CD4-positive, CD25-positive, alpha-beta regulatory T cell (primary cell): ENCODE results near the gene APCDD1L. TPM values are rescaled to one million over a fixed set of nuclear protein-coding genes. Genes with fewer than 3 reads are reported as not detected.
A peak's percentile ranks its signal among the peaks of the same experiment; 100 is the strongest.

ENCODE experiments used
- ATAC-seq, 2 donors: fragments of 150-1000 bp; cut with Tn5 transposase; one replicate each; pipeline ENCODE4 v1.10.0; 2021; ENCODE audit warnings: low read depth in 2 of 2, moderate number of reproducible peaks in 2 of 2, moderate library complexity in 1 of 2
- DNase-seq, 3 donors: peaks; one replicate each; pipeline versions ENCODE4 v3.0.0 to v3.0.0-alpha.2; 2012 to 2022; ENCODE audit warnings: mixed read lengths in 1 of 3
- H3K27ac ChIP-seq: one replicate; pipeline ENCODE4 v1.7.0; 2013; ENCODE audit warnings: mild to moderate bottlenecking, low read length; ENCODE audit not compliant: insufficient read depth, poor library complexity, severe bottlenecking
- H3K27me3 ChIP-seq: one replicate; pipeline ENCODE4 v1.7.0; 2013; ENCODE audit warnings: low read length; ENCODE audit not compliant: control insufficient read depth, insufficient read depth
- H3K36me3 ChIP-seq: one replicate; pipeline ENCODE4 v1.7.0; 2013; ENCODE audit warnings: mild to moderate bottlenecking, low read length, moderate library complexity; ENCODE audit not compliant: control insufficient read depth, insufficient read depth
- H3K4me1 ChIP-seq: 2 replicates; pipeline ENCODE4 v1.7.0; 2013; ENCODE audit warnings: mild to moderate bottlenecking, low read length; ENCODE audit not compliant: insufficient read depth, control insufficient read depth, poor library complexity, severe bottlenecking
- H3K4me3 ChIP-seq: one replicate; pipeline ENCODE4 v1.7.0; 2013; ENCODE audit warnings: low read depth, mild to moderate bottlenecking, low read length, moderate library complexity
- H3K9me3 ChIP-seq, 2 experiments: 1 replicate in 1 of 2; 2 replicates in 1 of 2; pipeline ENCODE4 v1.7.0; 2013; ENCODE audit warnings: low read length in 2 of 2, mild to moderate bottlenecking in 1 of 2, moderate library complexity in 1 of 2; ENCODE audit not compliant: control insufficient read depth in 2 of 2
- H3K27ac Mint-ChIP-seq, 3 donors: one replicate each; pipeline ENCODE4 v1.8.0; 2020 to 2022; ENCODE audit warnings: mild to moderate bottlenecking in 3 of 3, mixed read lengths in 3 of 3, moderate library complexity in 2 of 3
- H3K27me3 Mint-ChIP-seq: one replicate; pipeline ENCODE4 v1.8.0; 2022; ENCODE audit warnings: mild to moderate bottlenecking, mixed read lengths
- H3K36me3 Mint-ChIP-seq: one replicate; pipeline ENCODE4 v1.8.0; 2020; ENCODE audit warnings: mixed read lengths
- H3K4me1 Mint-ChIP-seq, 4 donors: one replicate each; pipeline ENCODE4 v1.8.0; 2020 to 2022; ENCODE audit warnings: mixed read lengths in 4 of 4, mild to moderate bottlenecking in 1 of 4
- H3K4me3 Mint-ChIP-seq, 4 donors: one replicate each; pipeline ENCODE4 v1.8.0; 2020 to 2022; ENCODE audit warnings: mild to moderate bottlenecking in 4 of 4, mixed read lengths in 4 of 4, moderate library complexity in 3 of 4
- H3K9me3 Mint-ChIP-seq, 7 donors: one replicate each; pipeline ENCODE4 v1.8.0; 2020 to 2022; ENCODE audit warnings: mixed read lengths in 7 of 7, mild to moderate bottlenecking in 3 of 7, moderate library complexity in 2 of 7
- polyA plus RNA-seq, 4 donors: library from polyadenylated mRNA; unstranded; fragments of 300-500 nt; fragmentation: Illumina TruSeq; gene quantifications; one replicate each; pipeline ENCODE4 v1.2.3, GENCODE V29; 2021
- total RNA-seq: library from RNA; stranded (reverse); gene quantifications from one replicate; pipeline ENCODE4 v1.2.3, GENCODE V29; 2022

APCDD1L gene
- total and polyA plus RNA-seq, 5 donors from 2014 or later = 0.62 TPM; not detected in 4

DNA sequence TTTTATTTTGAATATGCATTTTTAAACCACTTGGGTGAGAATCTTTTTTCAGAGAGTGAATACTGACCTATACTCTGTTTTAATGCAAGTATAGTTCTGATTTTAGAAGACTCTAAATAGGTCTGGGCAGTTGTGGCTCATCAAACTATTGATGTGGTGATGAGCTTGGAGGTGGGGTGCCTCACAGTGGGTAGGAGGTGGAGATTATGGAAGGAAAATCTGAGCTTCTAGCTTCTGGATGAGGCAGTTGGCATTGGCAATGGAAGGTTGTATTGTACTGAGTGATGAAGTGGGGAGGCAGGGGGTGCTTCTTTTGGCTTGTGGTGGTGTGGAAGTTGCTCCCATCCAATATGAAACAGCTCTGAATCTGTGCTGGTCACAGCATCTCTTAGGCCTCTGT is 73.5 kb downstream of the APCDD1L start:
- H3K9me3 Mint-ChIP-seq = no peaks in the 10 kb centered on the region
- Histone ChIP-seq H3K27ac (no peak overlapping the region), H3K4me3 (no peak overlapping the region), H3K9me3 (no peaks in the 10 kb centered on the region), H3K27me3 (no peaks in the 10 kb centered on the region), H3K36me3 (peaks cover 64% of the 10 kb centered on the region), H3K4me1 (peaks cover 15% of the 10 kb centered on the region)
- peak overlapping the region in 1 of 3 donors; percentile 18 for H3K27ac Mint-ChIP-seq
- peaks cover 12 to 33% (median 23%) of the 10 kb centered on the region in 4 donors for H3K4me1 Mint-ChIP-seq
- ATAC-seq (no peak), DNase-seq (no peak)
- no peak overlapping the region for H3K4me3 Mint-ChIP-seq
- peaks cover 31% of the 10 kb centered on the region for H3K36me3 Mint-ChIP-seq
- H3K27me3 Mint-ChIP-seq = no peaks in the 10 kb centered on the region

DNA sequence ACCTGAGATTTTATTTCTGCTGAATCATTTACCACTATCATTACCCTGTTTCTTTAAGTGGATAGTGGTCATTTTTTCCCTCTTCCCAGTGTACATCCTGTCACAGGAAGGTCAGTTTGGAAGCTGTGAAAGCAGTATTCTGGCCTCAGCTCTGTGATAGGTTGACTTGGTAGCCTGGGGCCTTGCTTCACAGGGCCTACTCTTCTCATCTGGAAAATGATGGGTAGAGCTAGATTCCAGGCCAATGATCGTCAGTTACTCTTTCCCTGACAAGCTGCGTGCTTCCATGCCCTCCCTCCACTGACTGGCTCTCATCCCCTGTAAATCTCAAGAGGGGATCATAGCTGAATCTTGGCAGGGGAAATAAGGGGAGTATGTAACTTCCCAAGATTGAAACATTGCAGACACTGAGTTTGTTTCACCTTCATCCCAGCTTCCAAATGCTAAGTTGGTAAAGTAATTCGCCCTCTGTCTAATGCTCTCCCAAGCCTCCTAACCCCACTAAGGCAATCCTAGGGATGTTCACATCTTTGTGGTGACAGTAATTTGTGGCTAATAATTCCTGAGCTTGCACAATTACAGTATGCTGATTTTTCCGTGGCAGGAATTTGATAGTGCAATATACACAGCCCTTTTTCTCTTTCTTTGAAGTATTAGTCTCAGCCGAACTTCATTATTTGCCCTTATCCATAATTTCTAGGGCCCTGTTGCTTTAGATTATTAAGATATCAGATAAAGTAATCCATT is 75.0 kb downstream of the APCDD1L start:
- Histone ChIP-seq H3K4me3 (no peak overlapping the region), H3K27me3 (no peaks in the 10 kb centered on the region), H3K36me3 (peaks cover 57% of the 10 kb centered on the region), H3K9me3 (no peaks in the 10 kb centered on the region), H3K27ac (no peak overlapping the region), H3K4me1 (peaks cover 15% of the 10 kb centered on the region)
- DNase-seq (no peak), ATAC-seq (no peak)
- Mint-ChIP-seq H3K27ac (peak overlapping the region; percentile 20 to 90 (median 45)), H3K36me3 (peaks cover 28% of the 10 kb centered on the region), H3K4me3 (no peak overlapping the region), H3K4me1 (peaks cover 9 to 35% (median 28%) of the 10 kb centered on the region in 4 donors), H3K27me3 (no peaks in the 10 kb centered on the region), H3K9me3 (no peaks in the 10 kb centered on the region)

DNA sequence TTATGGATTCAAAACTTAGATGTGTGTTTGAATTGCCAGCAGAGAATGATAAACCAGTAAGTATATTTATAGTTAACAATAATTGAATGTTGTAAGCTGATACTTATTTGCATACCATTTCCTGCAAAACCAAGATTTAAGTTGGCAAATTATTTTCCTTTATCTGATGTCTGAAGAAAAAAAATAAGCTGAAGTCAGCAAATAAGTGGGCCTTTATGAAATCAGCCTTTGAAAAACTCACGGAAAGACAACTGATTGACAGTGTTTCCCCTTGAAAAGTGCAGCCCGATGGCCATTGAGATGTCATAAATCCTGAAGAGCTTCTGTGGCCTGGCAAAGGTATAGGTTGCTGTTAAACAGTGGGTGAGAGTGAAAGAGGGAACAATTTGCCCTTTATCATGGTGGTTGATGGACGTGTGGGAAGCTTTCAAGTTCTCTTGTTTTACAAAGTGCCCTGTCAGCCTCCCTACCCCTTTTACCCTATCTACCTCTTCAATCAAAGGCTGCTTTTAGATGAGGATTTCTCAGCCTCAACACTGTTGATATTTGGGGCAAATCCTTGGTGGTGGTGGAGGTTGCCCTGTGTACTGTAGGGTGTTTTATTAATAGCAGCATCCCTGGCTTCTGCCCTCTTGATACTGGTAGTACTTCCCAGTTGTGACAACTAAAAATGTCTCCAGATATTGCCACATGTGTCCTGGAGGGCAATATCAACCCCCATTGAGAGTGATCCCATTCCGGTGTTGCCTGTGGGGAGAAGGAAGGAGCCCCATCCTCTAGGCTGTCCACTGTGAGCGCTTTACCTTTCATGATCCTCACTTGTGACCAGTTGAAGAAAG is 76.0 kb downstream of the APCDD1L start:
- Mint-ChIP-seq H3K4me1 (peaks cover 12 to 38% (median 27%) of the 10 kb centered on the region in 4 donors), H3K27me3 (no peaks in the 10 kb centered on the region), H3K4me3 (no peak overlapping the region), H3K9me3 (no peaks in the 10 kb centered on the region), H3K27ac (peak overlapping the region in 2 of 3 donors; percentile 20 to 90), H3K36me3 (peaks cover 23% of the 10 kb centered on the region)
- ATAC-seq (no peak), DNase-seq (no peak)
- no peak overlapping the region for H3K4me3 ChIP-seq
- peaks cover 47% of the 10 kb centered on the region for H3K36me3 ChIP-seq
- H3K27ac ChIP-seq = no peak overlapping the region
- H3K9me3 ChIP-seq = no peaks in the 10 kb centered on the region
- H3K27me3 ChIP-seq = no peaks in the 10 kb centered on the region
- H3K4me1 ChIP-seq = peaks cover 15% of the 10 kb centered on the region

DNA sequence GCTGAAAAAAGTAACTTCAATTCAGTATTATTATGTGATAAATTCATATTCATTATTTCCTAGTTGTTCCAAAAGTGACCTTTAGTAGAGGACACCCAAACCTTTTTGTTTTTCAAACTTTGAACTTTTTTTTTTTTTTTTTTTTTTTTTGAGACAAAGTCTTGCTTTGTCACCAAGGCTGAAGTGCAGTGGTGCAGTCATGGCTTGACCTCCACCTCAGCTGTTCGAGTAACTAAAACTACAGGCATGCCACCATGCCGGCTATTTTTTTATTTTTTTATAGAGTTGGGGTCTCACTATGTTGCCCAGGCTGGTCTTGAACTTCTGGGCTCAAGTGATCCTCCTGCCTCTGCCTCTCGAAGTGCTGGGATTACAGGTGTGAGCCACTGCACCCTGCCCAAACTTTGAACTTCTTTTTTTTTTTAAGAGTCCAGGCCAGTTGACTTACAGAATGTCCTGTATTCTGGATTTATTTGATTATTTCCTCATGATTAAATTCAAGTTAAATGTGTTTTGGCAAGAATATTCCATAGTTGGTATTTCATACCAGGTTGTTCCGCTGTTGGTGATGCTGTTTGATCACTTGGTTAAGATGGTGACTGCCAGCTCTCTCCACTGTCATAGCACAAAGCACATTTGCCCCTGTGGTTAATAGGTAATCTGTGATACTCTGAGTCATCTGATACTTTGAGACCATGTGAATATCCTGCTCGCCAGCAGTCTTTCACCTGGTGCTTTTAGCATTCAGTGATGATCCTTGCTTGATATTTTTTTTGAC is 78.1 kb downstream of the APCDD1L start:
- H3K36me3 Mint-ChIP-seq = peaks cover 8% of the 10 kb centered on the region
- no peaks in the 10 kb centered on the region for H3K9me3 Mint-ChIP-seq
- peak in 1 of 3 donors; percentile 20 for DNase-seq
- peak overlapping the region in 2 of 3 donors; percentile 13 to 90 for H3K27ac Mint-ChIP-seq
- H3K4me1 ChIP-seq = peaks cover 15% of the 10 kb centered on the region
- H3K27ac ChIP-seq = no peak overlapping the region
- peaks cover 37% of the 10 kb centered on the region for H3K36me3 ChIP-seq
- no peaks in the 10 kb centered on the region for H3K9me3 ChIP-seq
- no peaks in the 10 kb centered on the region for H3K27me3 ChIP-seq
- H3K4me3 Mint-ChIP-seq = no peak overlapping the region
- H3K4me1 Mint-ChIP-seq = peaks cover 25 to 54% (median 35%) of the 10 kb centered on the region in 4 donors
- no peaks in the 10 kb centered on the region for H3K27me3 Mint-ChIP-seq
- peak in 1 of 2 donors; percentile 24 for ATAC-seq
- H3K4me3 ChIP-seq = no peak overlapping the region

DNA sequence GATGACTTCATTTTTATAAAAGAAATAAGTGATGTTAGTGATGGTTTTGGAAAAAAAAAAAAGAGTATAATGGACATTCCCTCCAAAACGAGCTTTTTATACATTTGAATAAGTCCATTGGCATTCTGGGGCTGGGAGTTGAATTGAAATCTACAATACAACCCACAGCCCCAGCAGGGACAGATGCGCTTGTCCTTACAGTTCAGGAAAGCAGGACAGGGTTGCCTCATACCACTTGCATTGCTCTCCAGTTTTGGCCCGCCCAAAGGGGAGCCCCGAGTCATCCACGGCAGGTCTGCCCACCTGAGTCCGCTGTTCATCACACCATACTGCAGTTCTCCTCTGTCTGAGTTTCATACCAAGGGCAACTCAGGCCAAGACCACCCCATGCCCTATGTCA is 80.0 kb downstream of the APCDD1L start:
- no peaks in the 10 kb centered on the region for H3K27me3 ChIP-seq
- H3K27ac Mint-ChIP-seq = peak overlapping the region in 1 of 3 donors; percentile 79
- H3K4me1 Mint-ChIP-seq = peaks cover 25 to 56% (median 40%) of the 10 kb centered on the region in 4 donors

DNA sequence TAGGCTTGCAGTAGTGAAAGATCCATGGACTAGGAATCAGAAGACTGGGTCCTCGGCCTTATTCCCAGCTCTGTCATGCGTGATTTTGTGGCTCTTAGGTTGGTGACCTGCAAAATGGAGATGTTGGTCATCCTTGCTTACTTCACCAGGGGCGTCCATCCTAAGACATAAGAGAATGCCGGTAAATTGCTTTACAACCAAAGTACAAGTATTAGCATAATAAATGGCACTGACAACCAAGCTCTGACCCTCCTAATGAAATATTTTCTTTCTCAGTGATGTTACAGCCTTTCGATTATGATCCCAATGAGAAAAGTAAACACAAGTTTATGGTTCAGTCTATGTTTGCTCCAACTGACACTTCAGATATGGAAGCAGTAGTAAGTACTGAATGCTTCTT is 80.9 kb downstream of the APCDD1L start:
- ATAC-seq (no peak), DNase-seq (no peak)
- Mint-ChIP-seq H3K9me3 (no peaks in the 10 kb centered on the region), H3K27me3 (no peaks in the 10 kb centered on the region), H3K4me1 (peaks cover 25 to 58% (median 41%) of the 10 kb centered on the region in 4 donors), H3K36me3 (peaks cover 8% of the 10 kb centered on the region), H3K4me3 (no peak overlapping the region), H3K27ac (peak overlapping the region in 2 of 3 donors; percentile 51 to 79)
- peaks cover 25% of the 10 kb centered on the region for H3K36me3 ChIP-seq
- H3K27ac ChIP-seq = no peak overlapping the region
- no peaks in the 10 kb centered on the region for H3K27me3 ChIP-seq
- H3K9me3 ChIP-seq = no peaks in the 10 kb centered on the region
- peaks cover 14% of the 10 kb centered on the region for H3K4me1 ChIP-seq
- no peak overlapping the region for H3K4me3 ChIP-seq

More for the DNA sequence above, 80.0 kb downstream of the APCDD1L start:
- no peaks in the 10 kb centered on the region for H3K27me3 Mint-ChIP-seq
- no peak overlapping the region for H3K27ac ChIP-seq
- ATAC-seq (no peak), DNase-seq (no peak)
- no peak overlapping the region for H3K4me3 Mint-ChIP-seq
- no peaks in the 10 kb centered on the region for H3K9me3 ChIP-seq
- H3K4me3 ChIP-seq = no peak overlapping the region
- peaks cover 8% of the 10 kb centered on the region for H3K36me3 Mint-ChIP-seq
- H3K9me3 Mint-ChIP-seq = no peaks in the 10 kb centered on the region
- peaks cover 33% of the 10 kb centered on the region for H3K36me3 ChIP-seq
- H3K4me1 ChIP-seq = peaks cover 15% of the 10 kb centered on the region

DNA sequence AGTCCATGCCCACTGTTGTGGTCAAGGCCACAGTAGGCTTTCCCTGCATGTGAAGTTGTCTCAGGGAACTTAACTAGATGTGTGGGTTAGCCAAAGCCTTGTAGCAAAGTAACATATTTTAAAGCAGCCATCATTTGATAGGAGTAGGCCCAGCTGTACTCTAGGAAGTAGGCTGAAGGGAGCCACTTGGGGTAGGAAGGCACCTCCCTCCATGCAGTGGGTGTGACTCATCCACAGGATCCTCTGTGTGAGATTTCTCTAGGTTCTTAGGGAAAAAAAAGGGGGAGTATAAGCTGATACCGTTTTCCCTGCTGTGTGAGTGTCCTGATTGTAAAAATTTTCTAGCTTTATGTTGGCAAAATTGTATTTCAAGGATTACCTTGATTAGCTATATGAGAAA is 81.4 kb downstream of the APCDD1L start:
- DNase-seq (no peak), ATAC-seq (no peak)
- peak overlapping the region in 2 of 3 donors; percentile 51 to 79 for H3K27ac Mint-ChIP-seq
- H3K4me1 Mint-ChIP-seq = peaks cover 21 to 57% (median 40%) of the 10 kb centered on the region in 4 donors
- peak overlapping the region in 1 of 4 donors; percentile 38 for H3K4me3 Mint-ChIP-seq
- H3K36me3 ChIP-seq = peaks cover 19% of the 10 kb centered on the region
- peaks cover 9% of the 10 kb centered on the region for H3K4me1 ChIP-seq
- no peaks in the 10 kb centered on the region for H3K27me3 Mint-ChIP-seq
- H3K4me3 ChIP-seq = no peak overlapping the region
- no peak overlapping the region for H3K27ac ChIP-seq
- no peaks in the 10 kb centered on the region for H3K9me3 ChIP-seq
- no peaks in the 10 kb centered on the region for H3K9me3 Mint-ChIP-seq
- peaks cover 9% of the 10 kb centered on the region for H3K36me3 Mint-ChIP-seq
- no peaks in the 10 kb centered on the region for H3K27me3 ChIP-seq
